H1 (cell line): Measurements from ENCODE around the gene SCNN1A. TPM values are rescaled to one million over a fixed set of nuclear protein-coding genes. Genes with fewer than 3 reads are reported as not detected.
A peak's percentile ranks its signal among the peaks of the same experiment; 100 is the strongest.

Experiments used
- CTCF ChIA-PET: fragments of 300-600 bp; sonication (Branson Sonifier 250); formaldehyde crosslinking; loops from one replicate; lab custom pipeline; 2021; ENCODE audit not compliant: partially characterized antibody; lab: Charles Lee
- POLR2A ChIA-PET: fragments of 300-600 bp; sonication (Branson Sonifier 250); formaldehyde crosslinking; loops from one replicate; lab custom pipeline; 2021; ENCODE audit warnings: inconsistent platforms; ENCODE audit not compliant: partially characterized antibody; lab: Charles Lee
- DNase-seq, 2 experiments: peaks; one replicate each; pipeline versions ENCODE4 v3.0.0 to v3.0.0-alpha.2; 2010 to 2022; ENCODE audit warnings: low spot score in 2 of 2, low read depth in 1 of 2, mixed read lengths in 1 of 2
- FAIRE-seq: peaks from 2 replicates; lab custom pipeline; 2011; peaks lifted over from hg19 to GRCh38; lab: Jason Lieb, UNC
- H2AFZ ChIP-seq: 2 replicates; pipeline ENCODE4 v1.8.1; 2012; ENCODE audit warnings: low read length, inconsistent platforms
- H2AK5ac ChIP-seq: 2 replicates; pipeline ENCODE4 v1.6.1; 2013; ENCODE audit warnings: low read depth, low read length
- H2BK120ac ChIP-seq: replicated peaks from 2 replicates; pipeline ENCODE3; 2013; ENCODE audit warnings: low read depth, low read length, inconsistent platforms
- H2BK12ac ChIP-seq: 2 replicates; pipeline ENCODE4 v1.6.1; 2013; ENCODE audit warnings: low read depth, low read length
- H2BK15ac ChIP-seq: 2 replicates; pipeline ENCODE4 v1.6.1; 2013; ENCODE audit warnings: low read length
- H2BK20ac ChIP-seq: 2 replicates; pipeline ENCODE4 v1.6.1; 2013; ENCODE audit warnings: low read length
- H2BK5ac ChIP-seq: 2 replicates; pipeline ENCODE4 v1.6.1; 2013; ENCODE audit warnings: low read depth, low read length
- H3K14ac ChIP-seq: 2 replicates; pipeline ENCODE4 v1.6.1; 2013; ENCODE audit warnings: inconsistent platforms; ENCODE audit not compliant: insufficient read length
- H3K18ac ChIP-seq: 2 replicates; pipeline ENCODE4 v1.6.1; 2013; ENCODE audit warnings: low read length; ENCODE audit errors: extremely low read depth
- H3K23ac ChIP-seq: 2 replicates; pipeline ENCODE4 v1.6.1; 2013; ENCODE audit warnings: inconsistent platforms; ENCODE audit not compliant: insufficient read length
- H3K23me2 ChIP-seq: 2 replicates; pipeline ENCODE4 v1.6.1; 2013; ENCODE audit warnings: low read depth, low read length
- H3K27ac ChIP-seq: 2 replicates; pipeline ENCODE4 v1.6.1; 2011; ENCODE audit warnings: low read depth, low read length, inconsistent platforms
- H3K27me3 ChIP-seq, 4 experiments: replicated peaks in 1 of 4; 1 replicate in 1 of 4; 2 replicates in 3 of 4; pipeline versions ENCODE4 v1.6.1 to v1.8.1; 2011 to 2013; ENCODE audit warnings: low read length in 3 of 4, mild to moderate bottlenecking in 3 of 4, inconsistent platforms in 2 of 4, mixed read lengths in 2 of 4, moderate library complexity in 1 of 4; ENCODE audit not compliant: control insufficient read depth in 3 of 4, insufficient read depth in 3 of 4; ENCODE audit errors: extremely low read depth in 1 of 4
- H3K36me3 ChIP-seq, 4 experiments: 2 replicates each; pipeline versions ENCODE4 v1.6.1 to v1.8.1; 2011 to 2013; ENCODE audit warnings: mild to moderate bottlenecking in 4 of 4, low read length in 3 of 4, moderate library complexity in 2 of 4, control low read depth in 1 of 4, inconsistent platforms in 1 of 4; ENCODE audit not compliant: insufficient read depth in 4 of 4, control insufficient read depth in 2 of 4
- H3K4ac ChIP-seq: replicated peaks from 2 replicates; pipeline ENCODE3; 2013; ENCODE audit warnings: low read length, low read depth, mixed read lengths, inconsistent platforms; ENCODE audit not compliant: insufficient read length
- H3K4me1 ChIP-seq, 4 experiments: replicated peaks in 1 of 4; 1 replicate in 1 of 4; 2 replicates in 3 of 4; pipeline versions ENCODE4 v1.6.1 to v1.8.1; 2011 to 2013; ENCODE audit warnings: low read length in 3 of 4, inconsistent platforms in 2 of 4, mixed read lengths in 1 of 4; ENCODE audit not compliant: insufficient read depth in 4 of 4, control insufficient read depth in 3 of 4
- H3K4me2 ChIP-seq, 2 experiments: 2 replicates each; pipeline versions ENCODE4 v1.6.1 to v1.8.1; 2011 to 2013; ENCODE audit warnings: low read depth in 2 of 2, low read length in 2 of 2, control low read depth in 1 of 2, inconsistent platforms in 1 of 2, mild to moderate bottlenecking in 1 of 2; ENCODE audit not compliant: insufficient read depth in 1 of 2
- H3K4me3 ChIP-seq, 4 experiments: fragments of 200-600, 300-600 bp in 1 of 4; sonication (generic), shearing (Covaris generic), sonication (Bioruptor Twin) in 1 of 4; 2 replicates each; pipeline versions ENCODE4 v1.5.1 to v1.8.1; 2011 to 2016; ENCODE audit warnings: low read length in 4 of 4, low read depth in 3 of 4, control low read depth in 2 of 4, inconsistent platforms in 2 of 4, mild to moderate bottlenecking in 2 of 4, mixed read lengths in 1 of 4, moderate library complexity in 1 of 4; ENCODE audit not compliant: insufficient read depth in 2 of 4; ENCODE audit errors: extremely low read depth in 1 of 4
- H3K56ac ChIP-seq: replicated peaks from 2 replicates; pipeline ENCODE3; 2013; ENCODE audit warnings: low read depth, mild to moderate bottlenecking, mixed read lengths, low read length, inconsistent platforms; ENCODE audit not compliant: insufficient read length
- H3K79me1 ChIP-seq: 2 replicates; pipeline ENCODE4 v1.6.1; 2013; ENCODE audit warnings: low read depth, low read length, control low read depth
- H3K79me2 ChIP-seq, 2 experiments: 2 replicates each; pipeline versions ENCODE4 v1.6.1 to v1.8.1; 2012 to 2013; ENCODE audit warnings: low read length in 2 of 2, mild to moderate bottlenecking in 2 of 2, inconsistent platforms in 1 of 2; ENCODE audit not compliant: insufficient read depth in 2 of 2, control insufficient read depth in 1 of 2
- H3K9ac ChIP-seq, 4 experiments: replicated peaks in 1 of 4; 1 replicate in 1 of 4; 2 replicates in 3 of 4; pipeline versions ENCODE4 v1.6.1 to v1.8.1; 2011 to 2013; ENCODE audit warnings: low read depth in 3 of 4, low read length in 3 of 4, control low read depth in 2 of 4, mild to moderate bottlenecking in 2 of 4, moderate library complexity in 2 of 4, inconsistent platforms in 1 of 4; ENCODE audit errors: extremely low read depth in 1 of 4
- H3K9me3 ChIP-seq, 2 experiments: 2 replicates each; pipeline versions ENCODE4 v1.6.1 to v1.8.1; 2012 to 2013; ENCODE audit warnings: mild to moderate bottlenecking in 2 of 2, moderate library complexity in 2 of 2, control low read depth in 1 of 2, inconsistent platforms in 1 of 2, low read depth in 1 of 2, low read length in 1 of 2, mixed read lengths in 1 of 2; ENCODE audit not compliant: insufficient read depth in 2 of 2
- H4K20me1 ChIP-seq, 2 experiments: replicated peaks in 1 of 2; 2 replicates each; pipeline versions ENCODE3 to v1.8.1; 2011 to 2013; ENCODE audit warnings: inconsistent platforms in 2 of 2, low read length in 2 of 2, mild to moderate bottlenecking in 1 of 2; ENCODE audit not compliant: insufficient read depth in 2 of 2, control insufficient read depth in 1 of 2
- H4K5ac ChIP-seq: 2 replicates; pipeline ENCODE4 v1.6.1; 2013; ENCODE audit warnings: low read length, low read depth, mixed read lengths, inconsistent platforms; ENCODE audit not compliant: insufficient read length
- H4K8ac ChIP-seq: 2 replicates; pipeline ENCODE4 v1.8.0; 2013; ENCODE audit warnings: mild to moderate bottlenecking, moderate library complexity, low read length, inconsistent platforms; ENCODE audit not compliant: insufficient read depth; ENCODE audit errors: extremely low read depth
- H4K91ac ChIP-seq: replicated peaks from 2 replicates; pipeline ENCODE3; 2013; ENCODE audit warnings: low read length, mixed read lengths, inconsistent platforms; ENCODE audit not compliant: insufficient read length
- ATF2 ChIP-seq: IDR thresholded peaks from 2 replicates; pipeline ENCODE4 v1.6.1; 2012; ENCODE audit warnings: low read length, inconsistent platforms
- SP2 ChIP-seq: IDR thresholded peaks from 2 replicates; pipeline ENCODE4 v1.6.1; 2012; ENCODE audit warnings: mild to moderate bottlenecking, low read length, inconsistent platforms
- WGBS, 2 experiments: shearing (Covaris generic) in 1 of 2; methylation state at CpG; one replicate each; pipeline versions ENCODE4 v1.1.6 to v1.1.7; 2013 to 2015; ENCODE audit warnings: low lambda C conversion rate in 2 of 2, mixed read lengths in 2 of 2, inconsistent platforms in 1 of 2, low coverage in 1 of 2, missing lambda C conversion rate in 1 of 2; ENCODE audit not compliant: insufficient replicate concordance in 2 of 2, insufficient coverage in 1 of 2, insufficient read length in 1 of 2; ENCODE audit errors: extremely low coverage in 1 of 2, missing lambda C conversion rate in 1 of 2; 5-methylcytosine and 5-hydroxymethylcytosine counted together
- polyA plus RNA-seq, 7 experiments: library from polyadenylated mRNA; depleted of rRNA in 3 of 7; stranded (reverse) in 5 of 7; unstranded in 2 of 7; fragments of >200 nt in 5 of 7; fragments of 200-250 nt in 2 of 7; gene quantifications; 1 replicate in 5 of 7; 2 replicates in 1 of 7; 4 replicates in 1 of 7; pipeline versions ENCODE4 v1.2.1 to v1.2.3, GENCODE V29; 2011 to 2013; ENCODE audit warnings: missing spikeins in 2 of 7, mixed read lengths in 2 of 7
- total RNA-seq: library from RNA; stranded (reverse); fragmentation: NEBNext Ultra II Directional; extraction: Animal tissue kit (Norgen Biotek cat#: 25700); gene quantifications from 2 replicates; pipeline ENCODE4 v1.2.1, GENCODE V29; 2021

SCNN1A gene
- total and polyA plus RNA-seq, 2 of the 8 experiments (the other 6 are each of a cell fraction or from before 2014, with no cell fraction given), result 85.5 to 156 TPM

- no peak overlapping the region for H3K4me2 ChIP-seq
- no peak overlapping the region for H4K91ac ChIP-seq
- H2AK5ac ChIP-seq, result no peak overlapping the region
- 0 out of 2 replicates have a peak overlapping the region, but pooled peaks have one; percentile 24 for H2BK5ac ChIP-seq
- FAIRE-seq (no peak), DNase-seq (no peak)
- H3K4me1 ChIP-seq, result peaks cover 0 to 11% (median 8%) of the 10 kb centered on the region in 4 experiments; a peak in 5 of 7 replicates
- ChIA-PET CTCF (interaction anchor here (0.8 to 3.4 kb wide), 9 partner anchors 9 to 229 kb away, joined by 3 to 14 read pairs (median 4); no protein-coding TSS in a partner anchor), POLR2A (interaction anchor here (0.9 to 1.2 kb wide), 3 partner anchors 16 to 186 kb away, joined by 3 to 4 read pairs (median 3); partner anchors contain the start of gene MRPL51)
- WGBS, 2 experiments, result 92% methylated on average over 11 of the region's 11 CpGs; no CpG with 5 or more reads in 1 of the 2 experiments
- no peak overlapping the region for H3K23ac ChIP-seq
- H3K27me3 ChIP-seq, result peaks cover 0 to 4% (median 2%) of the 10 kb centered on the region in 4 experiments; a peak in 4 of 7 replicates
- no peak overlapping the region for H3K56ac ChIP-seq
- H3K4me3 ChIP-seq, result no peak overlapping the region
- H3K4ac ChIP-seq, result no peak overlapping the region
- H3K18ac ChIP-seq, result no peak overlapping the region
- H3K36me3 ChIP-seq, result no peaks in the 10 kb centered on the region
- H2BK12ac ChIP-seq, result peak overlapping the region; percentile 68; the same call in 1 of the 2 replicates
- no peak overlapping the region for H2AFZ ChIP-seq
- H4K8ac ChIP-seq, result no peak overlapping the region; the same call in 1 of the 2 replicates
- H3K23me2 ChIP-seq, result peaks cover 6% of the 10 kb centered on the region; the same call in 1 of the 2 replicates
- H3K79me2 ChIP-seq, result no peaks in the 10 kb centered on the region
- H2BK20ac ChIP-seq, result peak overlapping the region; percentile 73; the same call in 1 of the 2 replicates
- no peak overlapping the region for H4K5ac ChIP-seq
- no peaks in the 10 kb centered on the region for H4K20me1 ChIP-seq
- H3K9ac ChIP-seq, result no peak overlapping the region
- TF ChIP-seq ATF2 (no peak), SP2 (no peak)
- no peaks in the 10 kb centered on the region for H3K9me3 ChIP-seq
- H3K79me1 ChIP-seq, result no peaks in the 10 kb centered on the region
- no peak overlapping the region for H3K27ac ChIP-seq
- H3K14ac ChIP-seq, result no peak overlapping the region
- no peak overlapping the region for H2BK120ac ChIP-seq
- H2BK15ac ChIP-seq, result no peak overlapping the region
Observed at GRCh38 chr12:6306599-6307220, 68.7 kb downstream of the SCNN1A start.
